ENCODE data around the gene KIR2DL1. TPM values are rescaled to one million over a fixed set of nuclear protein-coding genes. Genes with fewer than 3 reads are reported as not detected.

Gene KIR2DL1
- total and polyA plus RNA-seq, 10 of the 15 experiments (the other 5 are each of a cell fraction or from before 2014, with no cell fraction given), result 0.35 TPM; not detected in 9

GRCh38 chr19:54804571-54804970 lies 35.0 kb downstream of the KIR2DL1 start:
- H3K4me3 ChIP-seq, result no peak overlapping the region
- no peak overlapping the region for H3K9ac ChIP-seq (ENCODE audit: control insufficient read depth, insufficient read depth, low read length)
- H3K36me3 ChIP-seq (ENCODE audit: control insufficient read depth in 2 of 2, insufficient read depth in 2 of 2, low read length in 1 of 2), result no peaks in the 10 kb centered on the region
- DNase-seq (ENCODE audit: low read depth, low spot score), result no peak
- no peak overlapping the region for H3K4me2 ChIP-seq (ENCODE audit: control insufficient read depth, insufficient read depth)
- no peaks in the 10 kb centered on the region for H3K9me3 ChIP-seq (replicated peaks; ENCODE audit: control insufficient read depth, insufficient read depth, low read length)
- POLR2A ChIA-PET, result no interaction called here
- WGBS (ENCODE audit: insufficient coverage, insufficient replicate concordance, low lambda C conversion rate, missing lambda C conversion rate), result 51% methylated on average over 10 of the region's 10 CpGs
- FAIRE-seq, result no peak
- no peaks in the 10 kb centered on the region for H3K27me3 ChIP-seq (replicated peaks in 1 of 2; ENCODE audit: control insufficient read depth in 2 of 2, insufficient read depth in 2 of 2, low read length in 1 of 2)
- H3K4me1 ChIP-seq (ENCODE audit: control insufficient read depth, insufficient read depth, low read length), result no peaks in the 10 kb centered on the region
- in situ Hi-C loops (cut with MboI), result no loop called here
- SMC1A ChIA-PET (ENCODE audit: uncharacterized antibody, unreplicated experiment), result no interaction called here
- H3K79me2 ChIP-seq (ENCODE audit: control insufficient read depth, insufficient read depth, low read length), result no peaks in the 10 kb centered on the region
- ATAC-seq, result no peak
- TF ChIP-seq SUPT20H (IDR thresholded peaks at IDR 0.05; ENCODE audit: borderline replicate concordance, control insufficient read depth, low read depth, low read length) (no peak), ZBTB4 (CRISPR knock-in tag; IDR thresholded peaks at IDR 0.05) (no peak)
- RAD21 ChIA-PET (ENCODE audit: unreplicated experiment), result no interaction called here
- H4K20me1 ChIP-seq (ENCODE audit: control insufficient read depth, insufficient read depth), result no peaks in the 10 kb centered on the region
- no peak overlapping the region for H2AFZ ChIP-seq (ENCODE audit: control insufficient read depth, low read depth, low read length)
- BruUV-seq (replicated peaks), result no TSS peak
- intact Hi-C loops (cut with micrococcal nuclease; ENCODE audit: unreplicated experiment), result no loop called here
- CTCF ChIA-PET, result no interaction called here
- no peak overlapping the region for H3K27ac ChIP-seq (ENCODE audit: control insufficient read depth, insufficient read depth)

- H3K36me3 ChIP-seq (ENCODE audit: control insufficient read depth in 2 of 2, insufficient read depth in 2 of 2, low read length in 1 of 2), result no peaks in the 10 kb centered on the region
- H3K9ac ChIP-seq (ENCODE audit: control insufficient read depth, insufficient read depth, low read length), result no peak overlapping the region
- intact Hi-C loops (cut with micrococcal nuclease; ENCODE audit: unreplicated experiment), result no loop called here
- H3K79me2 ChIP-seq (ENCODE audit: control insufficient read depth, insufficient read depth, low read length), result no peaks in the 10 kb centered on the region
- no peak for FAIRE-seq
- no TSS peak for BruUV-seq (replicated peaks)
- no peak overlapping the region for H3K4me2 ChIP-seq (ENCODE audit: control insufficient read depth, insufficient read depth)
- ChIA-PET POLR2A (no interaction called here), CTCF (no interaction called here), SMC1A (ENCODE audit: uncharacterized antibody, unreplicated experiment) (no interaction called here), RAD21 (ENCODE audit: unreplicated experiment) (no interaction called here)
- DNase-seq (ENCODE audit: low read depth, low spot score), result no peak
- no peaks in the 10 kb centered on the region for H3K4me1 ChIP-seq (ENCODE audit: control insufficient read depth, insufficient read depth, low read length)
- H3K27me3 ChIP-seq (replicated peaks in 1 of 2; ENCODE audit: control insufficient read depth in 2 of 2, insufficient read depth in 2 of 2, low read length in 1 of 2), result no peaks in the 10 kb centered on the region
- in situ Hi-C loops (cut with MboI), result no loop called here
- ATAC-seq, result no peak
- H3K4me3 ChIP-seq, result no peak overlapping the region
- H4K20me1 ChIP-seq (ENCODE audit: control insufficient read depth, insufficient read depth), result no peaks in the 10 kb centered on the region
- TF ChIP-seq ZNF384 (IDR thresholded peaks at IDR 0.05; ENCODE audit: borderline replicate concordance, low read depth, low read length) (no peak), SP1 (IDR thresholded peaks at IDR 0.05; ENCODE audit: low read depth, low read length) (no peak)
- no peak overlapping the region for H2AFZ ChIP-seq (ENCODE audit: control insufficient read depth, low read depth, low read length)
- H3K9me3 ChIP-seq (replicated peaks; ENCODE audit: control insufficient read depth, insufficient read depth, low read length), result no peaks in the 10 kb centered on the region
- WGBS (ENCODE audit: insufficient coverage, insufficient replicate concordance, low lambda C conversion rate, missing lambda C conversion rate), result 54% methylated on average over 14 of the region's 14 CpGs
- no peak overlapping the region for H3K27ac ChIP-seq (ENCODE audit: control insufficient read depth, insufficient read depth)
Measured at GRCh38 chr19:54805665-54806515, 36.3 kb downstream of the KIR2DL1 start.
